ENCODE results near the gene PDE6H. TPM values are rescaled to one million over a fixed set of nuclear protein-coding genes. Genes with fewer than 3 reads are reported as not detected.

Gene PDE6H
- total RNA-seq, 1 experiment from 2014 or later = not detected

DNA sequence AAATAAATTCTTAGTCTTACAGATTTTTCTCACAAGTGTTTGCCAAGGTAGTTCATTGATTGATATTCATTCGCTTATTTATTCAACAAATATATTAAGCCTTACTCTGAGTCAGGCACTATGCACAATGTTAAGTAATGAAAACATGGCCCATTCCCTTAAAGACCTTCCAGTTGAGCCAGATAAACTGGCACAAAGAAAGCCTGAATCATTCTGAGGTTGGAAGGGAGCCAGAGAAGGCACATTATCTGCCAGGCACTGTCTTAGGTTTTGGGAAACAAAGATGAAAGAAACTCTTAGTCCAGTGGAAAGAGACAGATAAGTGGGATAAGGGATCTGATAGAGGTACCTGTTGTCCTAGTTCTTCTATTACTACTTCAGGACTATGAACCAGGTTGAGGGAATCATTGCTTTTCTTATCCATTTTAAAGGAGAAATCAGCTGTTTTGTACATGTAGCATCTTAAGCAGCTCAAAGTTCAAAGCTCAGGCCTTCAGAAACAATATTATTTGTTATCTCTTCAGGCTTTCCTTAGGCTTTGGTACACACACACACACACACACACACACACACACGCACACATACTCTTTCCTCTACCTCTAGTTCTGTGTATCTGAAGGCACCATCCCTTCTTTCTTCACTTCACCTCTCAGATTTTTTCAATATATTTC is 27.0 kb downstream of the PDE6H start:
- peak; percentile 24 for DNase-seq (ENCODE audit: low read depth)

DNA sequence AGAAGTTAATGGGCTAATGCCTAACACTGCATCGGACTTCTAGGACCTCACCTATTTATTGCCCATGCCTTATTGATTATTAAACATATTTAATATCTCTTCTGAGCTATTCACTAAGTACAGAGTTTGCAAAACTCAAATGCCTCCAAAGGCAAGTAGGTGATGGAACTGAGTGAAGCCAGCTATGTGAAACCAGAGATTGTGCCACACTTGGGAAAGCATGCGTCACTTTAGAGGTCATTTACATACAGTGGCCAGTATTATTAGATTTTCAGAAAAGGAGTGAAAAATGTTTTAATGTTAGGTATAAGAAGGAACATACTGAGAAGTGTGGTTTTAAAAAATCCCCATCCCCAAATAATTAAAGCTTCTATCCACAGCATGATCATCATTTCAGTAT is 27.7 kb downstream of the PDE6H start:
- DNase-seq (ENCODE audit: low read depth) = no peak

DNA sequence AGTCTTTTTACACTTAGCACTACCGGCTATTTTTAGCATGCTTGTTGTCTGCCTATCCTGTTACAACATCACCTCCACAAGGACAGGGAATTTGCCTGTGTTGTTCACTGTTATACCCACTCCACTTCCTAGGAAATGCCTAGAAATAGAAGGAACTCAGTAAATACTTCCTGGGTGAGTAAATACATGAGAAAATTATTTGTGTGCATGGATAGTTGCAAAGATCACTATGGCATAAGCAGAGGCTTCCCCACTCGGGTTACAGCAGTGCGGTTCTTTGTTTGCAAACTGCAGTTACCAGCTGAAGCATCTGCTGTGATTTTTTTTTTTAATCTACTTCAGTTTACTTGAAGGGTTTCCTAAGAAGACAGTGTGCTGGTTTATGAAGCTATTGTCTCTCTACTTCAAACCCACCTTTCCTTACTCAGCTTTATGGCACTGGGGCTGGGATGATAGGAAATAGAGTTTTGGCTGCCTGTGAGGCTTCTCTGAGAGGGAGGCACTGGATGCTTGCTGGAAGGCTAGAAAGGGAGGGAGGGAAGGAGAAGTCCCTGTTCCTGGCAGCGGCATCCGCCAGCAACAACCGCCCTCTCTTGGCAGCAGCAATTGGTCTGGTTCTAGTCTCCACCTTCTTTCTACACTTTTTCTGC is 29.0 kb downstream of the PDE6H start:
- DNase-seq (ENCODE audit: low read depth) = no peak

DNA sequence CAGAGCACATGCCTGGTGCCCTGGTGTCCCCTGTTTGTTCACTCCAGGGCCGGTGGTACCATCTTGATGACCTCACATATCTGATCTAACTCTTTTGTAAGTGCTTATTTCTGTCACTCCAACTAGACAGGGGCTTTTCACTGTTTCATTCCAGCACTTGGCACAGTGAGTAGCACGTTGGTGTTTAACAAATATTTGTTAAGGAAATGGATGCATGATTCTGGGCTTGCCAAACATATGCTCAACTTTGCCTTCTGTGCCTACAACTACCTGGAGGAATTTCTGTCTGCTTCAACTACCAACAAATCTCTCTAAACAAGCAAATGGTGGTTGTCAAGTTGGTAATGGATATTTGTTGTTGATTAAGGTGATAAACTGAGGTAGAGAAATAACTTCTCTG is 31.6 kb downstream of the PDE6H start:
- DNase-seq (ENCODE audit: low read depth) = no peak

DNA sequence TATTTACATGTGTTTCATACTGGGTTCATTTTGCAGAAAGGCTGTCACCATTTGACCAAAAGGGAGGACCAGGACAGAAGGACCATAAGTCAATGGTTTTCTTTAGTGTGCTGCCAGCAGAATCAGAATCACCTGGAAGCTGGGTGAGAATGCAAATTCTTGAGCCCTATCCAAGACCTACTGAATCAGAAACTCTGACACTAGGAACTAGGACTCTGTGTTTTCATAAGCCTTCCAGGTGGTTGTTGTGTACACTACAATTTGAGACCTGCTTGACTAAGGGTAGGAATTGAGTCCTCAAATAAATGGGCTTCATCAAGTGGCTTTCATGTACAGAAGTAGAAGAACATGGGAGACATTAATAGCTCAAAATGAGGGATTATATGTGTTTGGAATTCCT is 32.2 kb downstream of the PDE6H start:
- DNase-seq (ENCODE audit: low read depth) = no peak

DNA sequence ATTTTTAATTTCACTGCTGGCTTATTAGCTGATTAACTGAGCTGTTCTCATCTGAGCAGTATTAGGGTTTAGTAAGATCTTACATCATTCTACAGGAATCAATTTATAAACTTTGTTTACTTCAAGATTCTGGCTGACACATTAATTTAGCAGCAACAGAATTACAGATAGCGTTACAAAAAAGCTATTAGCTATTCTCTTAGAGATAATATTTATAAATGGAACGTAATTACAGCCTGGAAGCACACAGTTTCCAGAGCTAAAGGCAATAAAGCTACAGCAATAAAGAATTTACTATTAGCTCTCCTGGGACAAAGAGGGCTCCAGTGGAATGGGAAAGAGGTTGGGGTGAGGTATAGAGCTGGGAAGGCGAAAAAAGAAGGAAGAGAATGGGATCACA is 34.7 kb downstream of the PDE6H start:
- no peak for DNase-seq (ENCODE audit: low read depth)

DNA sequence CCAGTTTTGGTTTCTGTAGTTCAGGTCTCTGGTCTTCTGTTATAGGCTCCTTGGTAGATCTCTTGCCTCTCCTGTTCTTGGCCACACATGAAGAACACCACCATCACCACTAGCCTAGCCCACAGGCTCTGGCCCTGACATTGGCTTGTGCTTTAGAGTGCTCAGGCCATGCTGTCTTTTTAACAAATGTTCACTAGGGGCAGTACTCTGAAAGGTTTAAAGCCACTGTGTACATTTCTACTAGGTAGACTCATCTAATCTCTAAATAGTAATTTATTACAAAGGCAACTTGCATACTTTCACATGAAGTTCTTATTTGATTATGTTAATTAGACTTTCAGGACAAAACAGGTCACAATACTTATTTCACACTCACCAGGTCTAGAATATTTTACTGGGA is 38.3 kb downstream of the PDE6H start:
- DNase-seq (ENCODE audit: low read depth) = no peak

DNA sequence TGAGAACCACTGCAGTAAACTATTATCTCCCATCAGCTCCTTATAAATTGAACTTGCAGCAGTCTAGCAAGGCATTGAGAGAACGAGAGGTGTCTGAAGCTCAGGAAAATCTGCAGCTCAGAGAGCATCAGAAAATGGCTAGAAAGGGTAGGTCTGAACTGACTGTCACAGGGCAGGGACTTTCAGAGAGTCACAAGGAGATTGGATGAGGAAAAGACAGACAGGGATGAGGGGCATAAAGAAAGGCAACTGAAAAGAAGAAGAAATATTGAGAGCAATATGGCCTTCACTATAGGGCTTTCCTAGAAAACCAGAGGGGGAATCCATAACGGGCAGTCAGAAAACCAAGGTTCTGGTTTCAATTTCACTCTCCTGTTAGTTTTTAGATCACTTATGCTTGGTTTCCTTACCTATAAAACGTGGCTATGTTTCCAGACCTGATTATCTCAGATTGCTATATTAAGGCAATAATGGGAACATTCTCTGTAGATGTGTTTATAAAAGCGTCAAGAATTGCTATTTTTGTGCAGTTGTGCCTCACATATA is 40.9 kb downstream of the PDE6H start:
- no peak for DNase-seq (ENCODE audit: low read depth)

DNA sequence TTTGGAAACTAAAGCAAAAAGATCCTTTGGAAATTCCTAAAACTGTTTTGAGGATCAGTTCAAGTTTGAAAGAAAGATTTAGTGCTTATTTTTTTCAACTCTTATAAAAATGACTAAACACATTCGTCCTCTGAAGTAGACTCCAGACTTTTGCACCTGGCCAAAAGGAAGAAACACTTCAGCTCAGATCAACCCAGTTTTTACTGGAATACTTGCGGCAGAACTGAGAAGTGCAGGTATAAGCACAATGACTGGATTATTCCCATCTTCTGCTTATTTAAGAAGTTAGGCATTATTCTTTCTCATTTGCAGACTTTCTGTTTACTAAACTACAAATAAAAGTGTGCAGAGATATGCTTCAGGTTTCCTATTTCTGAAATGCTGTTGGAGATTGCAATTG is 41.9 kb downstream of the PDE6H start:
- DNase-seq (ENCODE audit: low read depth) = no peak

DNA sequence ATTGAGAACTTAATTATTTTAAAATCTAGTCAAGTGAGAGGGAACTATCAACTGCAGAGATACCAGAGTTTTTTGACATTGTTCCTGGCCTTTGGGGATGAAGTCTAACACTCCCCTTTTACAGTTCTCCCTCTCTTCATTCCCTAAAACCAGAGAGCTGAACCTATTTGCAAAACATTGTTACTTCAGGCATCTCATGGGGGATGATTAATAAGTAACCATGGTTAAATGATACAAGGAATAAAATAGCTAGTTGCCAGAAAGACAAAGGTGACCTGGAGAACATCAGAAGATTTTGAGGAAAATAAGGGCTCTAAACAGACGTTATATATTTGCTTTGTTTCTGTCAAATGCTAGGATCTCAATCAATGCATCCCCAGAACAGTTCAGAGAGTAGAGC is 42.3 kb downstream of the PDE6H start:
- no peak for DNase-seq (ENCODE audit: low read depth)

DNA sequence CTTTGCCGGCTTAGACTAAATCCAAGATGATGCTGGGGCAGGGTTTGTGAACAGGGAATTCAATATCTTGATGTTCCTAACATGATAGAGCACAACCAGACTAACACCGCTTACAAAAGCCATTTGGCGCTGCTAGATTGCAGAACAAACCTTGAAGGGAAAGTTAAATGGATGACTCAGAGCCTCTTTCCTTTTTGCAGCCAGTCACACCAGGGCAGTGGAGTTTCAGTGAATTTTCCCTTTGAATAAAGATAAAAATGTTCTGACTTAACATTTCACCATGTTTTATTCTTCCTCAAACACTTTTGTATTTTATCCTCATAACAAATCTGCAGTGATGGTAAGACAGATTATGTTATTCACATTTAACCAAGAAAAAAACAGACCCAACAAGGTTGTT is 47.3 kb downstream of the PDE6H start:
- DNase-seq (ENCODE audit: low read depth) = no peak

Other genes starting within 250 kb of the PDE6H start
- gene WBP11, start 169.6 kb upstream of the PDE6H start, total RNA-seq (2014; rRNA removed; shearing (Covaris generic)) = 13.7 and 32.1 TPM in 2 replicates
- gene C12orf60, start 169.4 kb upstream of the PDE6H start, total RNA-seq (2014; rRNA removed; shearing (Covaris generic)) = 1.7 and 3.8 TPM in 2 replicates
- gene SMCO3, start 158.9 kb upstream of the PDE6H start, total RNA-seq (2014; rRNA removed; shearing (Covaris generic)) = not detected in 2 replicates
- not detected in 2 replicates for gene ART4, start 129.5 kb upstream of the PDE6H start, total RNA-seq (2014; rRNA removed; shearing (Covaris generic))
- gene MGP, start 87.2 kb upstream of the PDE6H start, total RNA-seq (2014; rRNA removed; shearing (Covaris generic)) = 0.23 and 0.90 TPM in 2 replicates
- 0.03 TPM in 1 of 2 replicates, not detected in the other for gene ERP27, start 34.5 kb upstream of the PDE6H start, total RNA-seq (2014; rRNA removed; shearing (Covaris generic))
- gene ARHGDIB, start 11.4 kb upstream of the PDE6H start, total RNA-seq (2014; rRNA removed; shearing (Covaris generic)) = 140 and 167 TPM in 2 replicates
- gene RERG, start 248.4 kb downstream of the PDE6H start, total RNA-seq (2014; rRNA removed; shearing (Covaris generic)) = not detected in 2 replicates

All from HT1080 (cell line).